Measurements from ENCODE around the gene AP3B1.
"Not testable (repeated sequence)": the region's sequence is repeated elsewhere in the genome, so short reads cannot be mapped to it uniquely, and the experiment has no call there.

Gene AP3B1

GRCh38 chr5:78211052-78211451 lies 83.4 kb downstream of the AP3B1 start:
- DNase-seq (ENCODE audit: low read depth) = no peak
- Histone ChIP-seq H3K4me3 (ENCODE audit: low read length) (no peak overlapping the region), H3K4me1 (ENCODE audit: control insufficient read depth, insufficient read depth, low read length) (peaks cover 13% of the 10 kb centered on the region), H3K9ac (ENCODE audit: low read length) (no peak overlapping the region), H3K27me3 (replicated peaks; ENCODE audit: control insufficient read depth, insufficient read depth, low read length) (no peaks in the 10 kb centered on the region), H3K36me3 (ENCODE audit: control insufficient read depth, insufficient read depth, low read length, severe bottlenecking) (peaks cover 13% of the 10 kb centered on the region), H3K9me3 (ENCODE audit: control insufficient read depth, low read length) (no peaks in the 10 kb centered on the region)

- Histone ChIP-seq H3K27me3 (replicated peaks; ENCODE audit: control insufficient read depth, insufficient read depth, low read length) (no peaks in the 10 kb centered on the region), H3K36me3 (ENCODE audit: control insufficient read depth, insufficient read depth, low read length, severe bottlenecking) (peaks cover 22% of the 10 kb centered on the region), H3K9ac (ENCODE audit: low read length) (no peak overlapping the region), H3K4me1 (ENCODE audit: control insufficient read depth, insufficient read depth, low read length) (peaks cover 5% of the 10 kb centered on the region), H3K9me3 (ENCODE audit: control insufficient read depth, low read length) (no peaks in the 10 kb centered on the region), H3K4me3 (ENCODE audit: low read length) (no peak overlapping the region)
- DNase-seq (ENCODE audit: low read depth) = no peak
Observed at GRCh38 chr5:78204241-78204640, 90.3 kb downstream of the AP3B1 start.

DNA sequence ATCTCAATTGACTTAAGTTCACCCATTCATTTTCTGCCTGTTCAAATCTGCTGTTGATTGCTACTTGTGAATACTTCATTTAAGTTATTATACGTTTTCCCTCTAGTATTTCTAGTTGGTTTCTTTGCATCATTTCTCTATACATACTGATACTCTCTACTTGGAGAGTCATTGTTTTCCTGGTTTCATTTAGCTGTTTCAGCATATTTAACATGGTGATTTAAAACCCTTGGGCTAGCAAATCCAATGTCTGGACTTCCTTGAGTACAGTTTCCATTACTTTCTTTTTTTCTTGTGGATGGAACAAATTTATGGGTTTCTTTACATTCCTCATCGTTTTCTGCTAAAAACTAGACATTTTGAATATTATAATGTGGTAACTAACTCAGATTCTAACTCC lies 90.7 kb downstream of the AP3B1 start:
- Histone ChIP-seq H3K4me1 (ENCODE audit: control insufficient read depth, insufficient read depth, low read length) (peaks cover 5% of the 10 kb centered on the region), H3K9me3 (ENCODE audit: control insufficient read depth, low read length) (no peaks in the 10 kb centered on the region), H3K27me3 (replicated peaks; ENCODE audit: control insufficient read depth, insufficient read depth, low read length) (no peaks in the 10 kb centered on the region), H3K9ac (ENCODE audit: low read length) (no peak overlapping the region), H3K4me3 (ENCODE audit: low read length) (no peak overlapping the region), H3K36me3 (ENCODE audit: control insufficient read depth, insufficient read depth, low read length, severe bottlenecking) (peaks cover 22% of the 10 kb centered on the region)
- no peak for DNase-seq (ENCODE audit: low read depth)

- Histone ChIP-seq H3K36me3 (ENCODE audit: control insufficient read depth, insufficient read depth, low read length, severe bottlenecking) (peaks cover 10% of the 10 kb centered on the region), H3K4me3 (ENCODE audit: low read length) (no peak overlapping the region), H3K4me1 (ENCODE audit: control insufficient read depth, insufficient read depth, low read length) (no peaks in the 10 kb centered on the region), H3K27me3 (replicated peaks; ENCODE audit: control insufficient read depth, insufficient read depth, low read length) (no peaks in the 10 kb centered on the region), H3K9me3 (ENCODE audit: control insufficient read depth, low read length) (peaks cover 6% of the 10 kb centered on the region), H3K9ac (ENCODE audit: low read length) (no peak overlapping the region)
- DNase-seq (ENCODE audit: low read depth) = no peak
Observed at GRCh38 chr5:78190402-78190801, 104.1 kb downstream of the AP3B1 start.

DNA sequence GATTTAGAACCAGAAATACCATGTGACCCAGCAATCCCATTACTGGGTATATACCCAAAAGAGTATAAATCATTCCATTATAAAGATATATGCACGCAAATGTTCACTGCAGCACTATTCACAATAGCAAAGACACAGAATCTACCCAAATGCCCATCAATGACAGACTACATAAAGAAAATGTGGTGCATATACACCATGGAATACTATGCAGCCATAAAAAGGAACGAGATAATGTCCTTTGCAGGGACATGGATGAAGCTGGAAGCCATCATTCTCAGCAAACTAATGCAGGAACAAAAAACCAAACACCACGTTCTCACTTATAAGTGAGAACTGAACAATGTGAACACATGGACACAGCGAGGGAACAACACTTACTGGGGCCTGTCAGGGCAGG lies 105.8 kb downstream of the AP3B1 start:
- H3K36me3 ChIP-seq (ENCODE audit: control insufficient read depth, insufficient read depth, low read length, severe bottlenecking) = peaks cover 12% of the 10 kb centered on the region
- not testable (repeated sequence) for DNase-seq (ENCODE audit: low read depth); H3K9me3 ChIP-seq (ENCODE audit: control insufficient read depth, low read length); H3K27me3 ChIP-seq (replicated peaks; ENCODE audit: control insufficient read depth, insufficient read depth, low read length); H3K9ac ChIP-seq (ENCODE audit: low read length); H3K4me1 ChIP-seq (ENCODE audit: control insufficient read depth, insufficient read depth, low read length); H3K4me3 ChIP-seq (ENCODE audit: low read length)

GRCh38 chr5:78187172-78187571 lies 107.3 kb downstream of the AP3B1 start:
- DNase-seq (ENCODE audit: low read depth) = no peak
- Histone ChIP-seq H3K27me3 (replicated peaks; ENCODE audit: control insufficient read depth, insufficient read depth, low read length) (no peaks in the 10 kb centered on the region), H3K4me3 (ENCODE audit: low read length) (no peak overlapping the region), H3K9ac (ENCODE audit: low read length) (no peak overlapping the region), H3K4me1 (ENCODE audit: control insufficient read depth, insufficient read depth, low read length) (no peaks in the 10 kb centered on the region), H3K36me3 (ENCODE audit: control insufficient read depth, insufficient read depth, low read length, severe bottlenecking) (peaks cover 12% of the 10 kb centered on the region), H3K9me3 (ENCODE audit: control insufficient read depth, low read length) (peaks cover 6% of the 10 kb centered on the region)

GRCh38 chr5:78182838-78183237 lies 111.7 kb downstream of the AP3B1 start:
- Histone ChIP-seq H3K9ac (ENCODE audit: low read length) (no peak overlapping the region), H3K4me3 (ENCODE audit: low read length) (no peak overlapping the region), H3K4me1 (ENCODE audit: control insufficient read depth, insufficient read depth, low read length) (no peaks in the 10 kb centered on the region), H3K36me3 (ENCODE audit: control insufficient read depth, insufficient read depth, low read length, severe bottlenecking) (peaks cover 13% of the 10 kb centered on the region), H3K27me3 (replicated peaks; ENCODE audit: control insufficient read depth, insufficient read depth, low read length) (no peaks in the 10 kb centered on the region), H3K9me3 (ENCODE audit: control insufficient read depth, low read length) (no peaks in the 10 kb centered on the region)
- DNase-seq (ENCODE audit: low read depth) = no peak

DNA sequence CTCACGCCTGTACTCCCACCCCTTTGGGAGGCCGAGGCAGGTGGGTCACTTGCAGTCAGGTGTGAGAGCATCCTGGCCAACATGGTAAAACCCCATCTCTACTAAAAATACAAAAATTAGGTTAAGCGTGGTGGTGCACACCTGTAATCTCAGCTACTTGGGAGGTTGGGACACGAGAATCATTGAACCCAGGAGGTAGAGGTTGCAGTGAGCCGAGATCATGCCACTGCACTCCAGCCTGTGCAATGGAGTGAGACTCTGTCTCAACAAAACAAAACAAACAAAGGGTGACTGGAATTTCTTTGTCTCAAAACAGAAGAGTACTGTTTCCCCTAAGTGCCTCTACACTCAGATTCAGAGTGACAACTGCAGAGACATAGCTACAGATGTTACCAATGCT lies 116.1 kb downstream of the AP3B1 start:
- H3K36me3 ChIP-seq (ENCODE audit: control insufficient read depth, insufficient read depth, low read length, severe bottlenecking) = peaks cover 38% of the 10 kb centered on the region
- no peaks in the 10 kb centered on the region for H3K4me1 ChIP-seq (ENCODE audit: control insufficient read depth, insufficient read depth, low read length)
- no peaks in the 10 kb centered on the region for H3K27me3 ChIP-seq (replicated peaks; ENCODE audit: control insufficient read depth, insufficient read depth, low read length)
- no peak overlapping the region for H3K9ac ChIP-seq (ENCODE audit: low read length)
- no peak for DNase-seq (ENCODE audit: low read depth)
- no peaks in the 10 kb centered on the region for H3K9me3 ChIP-seq (ENCODE audit: control insufficient read depth, low read length)
- H3K4me3 ChIP-seq (ENCODE audit: low read length) = no peak overlapping the region

- not testable (repeated sequence) for H3K9me3 ChIP-seq (ENCODE audit: control insufficient read depth, low read length)
Observed at GRCh38 chr5:78170335-78170734, 124.2 kb downstream of the AP3B1 start.

GRCh38 chr5:78162253-78162862 lies 132.1 kb downstream of the AP3B1 start:
- peak; percentile 44 for DNase-seq (ENCODE audit: low read depth)
- no peak overlapping the region for H3K9ac ChIP-seq (ENCODE audit: low read length)
- peaks cover 18% of the 10 kb centered on the region for H3K36me3 ChIP-seq (ENCODE audit: control insufficient read depth, insufficient read depth, low read length, severe bottlenecking)
- H3K4me3 ChIP-seq (ENCODE audit: low read length) = no peak overlapping the region
- H3K4me1 ChIP-seq (ENCODE audit: control insufficient read depth, insufficient read depth, low read length) = no peaks in the 10 kb centered on the region
- H3K27me3 ChIP-seq (replicated peaks; ENCODE audit: control insufficient read depth, insufficient read depth, low read length) = no peaks in the 10 kb centered on the region
- peaks cover 3% of the 10 kb centered on the region for H3K9me3 ChIP-seq (ENCODE audit: control insufficient read depth, low read length)

More at GRCh38 chr5:78170335-78170734, 124.2 kb downstream of the AP3B1 start:
- not testable (repeated sequence) for H3K4me3 ChIP-seq (ENCODE audit: low read length); DNase-seq (ENCODE audit: low read depth); H3K4me1 ChIP-seq (ENCODE audit: control insufficient read depth, insufficient read depth, low read length); H3K9ac ChIP-seq (ENCODE audit: low read length); H3K27me3 ChIP-seq (replicated peaks; ENCODE audit: control insufficient read depth, insufficient read depth, low read length)
- H3K36me3 ChIP-seq (ENCODE audit: control insufficient read depth, insufficient read depth, low read length, severe bottlenecking) = peaks cover 34% of the 10 kb centered on the region

GRCh38 chr5:78157001-78157400 lies 137.5 kb downstream of the AP3B1 start:
- Histone ChIP-seq H3K36me3 (ENCODE audit: control insufficient read depth, insufficient read depth, low read length, severe bottlenecking) (peaks cover 48% of the 10 kb centered on the region), H3K4me3 (ENCODE audit: low read length) (no peak overlapping the region), H3K9ac (ENCODE audit: low read length) (no peak overlapping the region), H3K4me1 (ENCODE audit: control insufficient read depth, insufficient read depth, low read length) (no peaks in the 10 kb centered on the region), H3K27me3 (replicated peaks; ENCODE audit: control insufficient read depth, insufficient read depth, low read length) (no peaks in the 10 kb centered on the region), H3K9me3 (ENCODE audit: control insufficient read depth, low read length) (no peaks in the 10 kb centered on the region)
- DNase-seq (ENCODE audit: low read depth) = no peak

- H3K4me1 ChIP-seq (ENCODE audit: control insufficient read depth, insufficient read depth, low read length) = no peaks in the 10 kb centered on the region
- H3K4me3 ChIP-seq (ENCODE audit: low read length) = no peak overlapping the region
- H3K36me3 ChIP-seq (ENCODE audit: control insufficient read depth, insufficient read depth, low read length, severe bottlenecking) = peaks cover 44% of the 10 kb centered on the region
- H3K9me3 ChIP-seq (ENCODE audit: control insufficient read depth, low read length) = no peaks in the 10 kb centered on the region
- H3K27me3 ChIP-seq (replicated peaks; ENCODE audit: control insufficient read depth, insufficient read depth, low read length) = no peaks in the 10 kb centered on the region
- H3K9ac ChIP-seq (ENCODE audit: low read length) = no peak overlapping the region
- no peak for DNase-seq (ENCODE audit: low read depth)
Observed at GRCh38 chr5:78151594-78152271, 142.8 kb downstream of the AP3B1 start.

Measured in adipocyte (in vitro differentiated cells).